Right forelimb (tissue), 1 donor: ENCODE results near the gene CYP1A2.
"Not testable (repeated sequence)": the region's sequence is repeated elsewhere in the genome, so short reads cannot be mapped to it uniquely, and the experiment has no call there.

Experiments
- DNase-seq: peaks from one replicate; pipeline ENCODE4 v3.0.0-alpha.2; 2018

Gene CYP1A2

GRCh38 chr15:74777769-74778598, 29.3 kb downstream of the CYP1A2 start:
- DNase-seq = no peak

DNA sequence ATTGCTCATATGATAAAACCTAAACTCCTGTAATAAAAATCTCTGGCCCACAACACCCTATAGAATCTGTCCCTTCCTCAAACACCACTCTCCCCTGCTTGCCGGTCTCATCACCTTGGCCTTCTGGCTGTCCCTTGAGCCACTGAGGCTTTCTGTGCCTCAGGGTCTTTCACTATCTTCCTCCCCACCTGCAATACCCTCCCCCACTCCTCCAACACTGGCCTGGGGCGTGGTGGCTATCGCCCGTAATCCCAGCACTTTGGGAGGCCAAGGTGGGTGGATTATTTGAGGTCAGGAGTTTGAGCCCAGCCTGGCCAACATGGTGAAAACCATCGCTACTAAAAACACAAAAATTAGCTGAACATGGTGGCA, 29.9 kb downstream of the CYP1A2 start:
- DNase-seq = no peak

- DNase-seq = no peak
These were observed 30.6 kb downstream of the CYP1A2 start for GRCh38 chr15:74779162-74779648.

GRCh38 chr15:74780523-74781430, 32.1 kb downstream of the CYP1A2 start:
- no peak for DNase-seq

DNA sequence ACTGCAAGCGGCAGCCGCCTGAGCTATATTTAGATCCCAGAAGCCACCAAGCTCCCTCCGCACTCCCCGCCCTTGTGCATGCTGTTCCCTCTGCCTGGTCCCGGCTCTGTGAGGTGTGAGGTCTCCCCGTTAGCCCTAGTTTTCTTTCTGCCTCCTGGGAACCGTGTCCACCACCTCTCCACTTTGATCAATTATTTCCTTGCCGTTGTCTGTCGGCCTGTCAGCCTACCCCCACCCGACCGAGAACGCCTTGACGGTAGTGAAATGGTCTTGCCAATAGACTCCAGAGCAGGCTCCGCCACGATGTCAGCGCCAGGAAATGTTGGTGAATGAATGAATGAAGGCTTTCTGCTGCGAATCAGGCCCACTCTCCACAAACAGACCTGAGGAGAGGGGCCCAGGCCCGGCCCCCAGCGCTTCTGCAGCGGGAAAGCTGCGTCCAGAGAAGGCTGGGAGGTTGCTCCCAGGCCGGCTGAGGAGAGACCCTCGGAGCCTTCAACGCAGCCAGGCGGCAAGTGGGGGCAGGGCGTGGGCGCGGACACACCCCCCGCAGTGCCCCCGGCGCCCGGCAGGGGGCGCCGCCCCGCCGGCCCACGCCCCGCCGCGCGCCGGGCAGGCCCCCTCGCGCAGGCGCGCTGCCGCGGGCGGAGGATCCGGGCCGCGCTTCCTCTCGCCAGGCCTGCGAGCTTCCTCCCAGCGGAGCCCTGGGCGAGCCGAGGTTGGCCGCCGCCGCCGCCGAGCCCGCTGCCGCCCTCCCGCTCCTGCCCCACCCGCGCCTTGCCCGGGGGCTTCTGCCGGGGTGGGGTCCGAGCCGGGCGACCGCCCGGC, 33.0 kb downstream of the CYP1A2 start, which contains the start of gene CSK:
Gene CSK, plus strand, starts transcription at position 650 of the 828 bp plus-strand sequence. CDS start 16,218 bp downstream, outside the sequence.
- DNase-seq = peak; percentile 87

DNA sequence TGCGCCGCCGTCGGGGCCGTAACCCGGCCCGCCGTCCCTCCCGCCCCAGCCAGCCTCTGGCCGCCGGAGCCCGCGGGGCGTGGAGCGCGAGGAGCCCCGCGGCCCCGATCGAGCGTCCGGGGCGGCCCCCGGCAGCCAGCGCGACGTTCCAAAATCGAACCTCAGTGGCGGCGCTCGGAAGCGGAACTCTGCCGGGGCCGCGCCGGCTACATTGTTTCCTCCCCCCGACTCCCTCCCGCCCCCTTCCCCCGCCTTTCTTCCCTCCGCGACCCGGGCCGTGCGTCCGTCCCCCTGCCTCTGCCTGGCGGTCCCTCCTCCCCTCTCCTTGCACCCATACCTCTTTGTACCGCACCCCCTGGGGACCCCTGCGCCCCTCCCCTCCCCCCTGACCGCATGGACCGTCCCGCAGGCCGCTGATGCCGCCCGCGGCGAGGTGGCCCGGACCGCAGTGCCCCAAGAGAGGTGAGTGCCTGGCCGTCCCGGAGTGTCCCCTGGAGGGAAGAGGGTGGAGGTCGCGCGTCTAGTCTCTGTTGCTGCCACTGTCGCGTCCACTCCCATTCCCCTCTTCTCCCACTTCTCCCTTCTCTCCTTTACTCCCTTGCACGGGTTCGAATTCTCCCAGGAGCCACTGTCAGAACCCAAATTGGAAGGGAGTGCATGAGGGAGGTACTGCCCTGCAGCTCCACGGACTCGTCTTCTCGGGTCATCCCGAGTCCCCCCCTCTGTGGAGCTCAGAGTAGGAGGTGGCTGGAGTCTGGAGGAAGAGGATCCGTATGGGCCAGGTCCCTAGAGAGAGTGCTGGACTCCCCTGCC, 33.8 kb downstream of the CYP1A2 start:
- no peak for DNase-seq

- DNase-seq = no peak
These were observed 34.6 kb downstream of the CYP1A2 start for GRCh38 chr15:74783072-74783807.

GRCh38 chr15:74783808-74784175, 35.1 kb downstream of the CYP1A2 start:
- no peak for DNase-seq

GRCh38 chr15:74784426-74785193, 36.0 kb downstream of the CYP1A2 start:
- DNase-seq = no peak

DNA sequence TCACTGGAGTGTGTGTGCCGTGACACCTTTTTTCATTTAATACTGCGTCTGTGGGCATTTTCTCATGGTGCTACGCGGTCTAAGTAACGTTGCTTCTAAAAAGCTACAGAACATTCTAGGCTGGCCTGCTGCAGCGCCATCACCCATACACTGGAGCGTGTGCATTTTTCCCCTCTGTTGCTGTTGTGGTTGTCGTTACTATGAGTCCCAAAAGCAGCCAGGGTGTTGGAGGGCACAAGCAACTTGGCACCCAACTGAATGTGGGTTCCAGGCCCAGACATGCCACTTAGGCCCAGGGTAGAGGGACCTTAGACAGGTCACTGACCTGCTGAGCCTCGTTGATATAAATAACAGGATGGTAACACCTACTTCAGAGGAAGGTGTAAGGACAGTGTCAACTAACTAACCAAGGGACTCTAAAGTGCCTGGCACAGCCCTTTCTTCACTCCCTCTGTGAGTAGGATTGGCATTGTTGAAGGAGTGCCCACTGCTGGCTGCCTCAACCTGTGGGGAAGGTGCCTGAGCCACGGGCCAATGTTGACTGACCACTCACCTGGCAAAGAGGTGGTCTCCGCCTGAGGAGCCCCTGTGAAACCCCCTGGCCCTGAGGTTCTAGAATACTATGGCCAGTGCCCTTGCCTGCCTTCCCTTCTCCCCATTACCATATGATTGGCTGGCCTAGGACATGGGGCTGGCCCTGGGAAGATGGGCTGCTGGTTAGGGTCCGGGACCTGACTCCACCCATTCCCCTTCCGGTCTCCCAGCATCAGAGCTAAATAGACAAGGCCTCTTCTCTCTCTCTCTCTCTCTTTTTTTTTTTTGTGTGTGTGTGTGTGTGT, 36.8 kb downstream of the CYP1A2 start:
- no peak for DNase-seq

- not testable (repeated sequence) for DNase-seq
These were observed 37.4 kb downstream of the CYP1A2 start for GRCh38 chr15:74786081-74786480.

DNA sequence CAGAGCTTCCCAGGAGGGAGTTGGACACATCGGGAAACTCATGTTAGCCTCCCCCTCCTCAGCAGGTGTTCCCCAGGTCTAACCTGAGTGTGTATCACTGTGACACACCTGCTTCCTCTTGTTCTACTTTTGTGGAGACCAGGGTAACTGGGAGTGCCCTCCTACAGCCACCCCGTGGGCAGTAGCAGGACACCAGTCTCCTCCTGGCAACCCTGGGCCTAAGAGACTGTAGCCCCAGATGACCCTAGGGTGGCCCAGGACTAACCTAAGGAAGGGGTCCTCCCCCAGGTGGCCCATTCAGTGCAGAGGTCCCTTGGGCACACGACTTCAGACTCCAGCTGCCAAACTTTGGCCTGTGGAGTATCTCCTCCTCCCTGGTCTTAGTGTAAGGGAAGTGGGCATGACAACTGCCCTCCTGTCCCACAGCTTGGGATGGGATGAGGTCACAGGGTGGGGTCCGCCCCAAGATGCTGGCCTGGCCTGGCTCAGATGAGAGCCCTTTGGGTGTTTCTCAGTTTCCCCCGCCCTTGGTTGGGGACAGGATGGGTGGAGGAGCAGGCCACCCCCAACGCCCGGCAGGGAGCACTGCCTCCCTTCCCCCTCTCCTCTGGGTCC, 38.0 kb downstream of the CYP1A2 start:
- no peak for DNase-seq

GRCh38 chr15:74787251-74788041, 38.8 kb downstream of the CYP1A2 start:
- peak; percentile 76 for DNase-seq

GRCh38 chr15:74788042-74788682, 39.5 kb downstream of the CYP1A2 start:
- no peak for DNase-seq

- no peak for DNase-seq
These were observed 40.1 kb downstream of the CYP1A2 start for GRCh38 chr15:74788683-74789151.

DNA sequence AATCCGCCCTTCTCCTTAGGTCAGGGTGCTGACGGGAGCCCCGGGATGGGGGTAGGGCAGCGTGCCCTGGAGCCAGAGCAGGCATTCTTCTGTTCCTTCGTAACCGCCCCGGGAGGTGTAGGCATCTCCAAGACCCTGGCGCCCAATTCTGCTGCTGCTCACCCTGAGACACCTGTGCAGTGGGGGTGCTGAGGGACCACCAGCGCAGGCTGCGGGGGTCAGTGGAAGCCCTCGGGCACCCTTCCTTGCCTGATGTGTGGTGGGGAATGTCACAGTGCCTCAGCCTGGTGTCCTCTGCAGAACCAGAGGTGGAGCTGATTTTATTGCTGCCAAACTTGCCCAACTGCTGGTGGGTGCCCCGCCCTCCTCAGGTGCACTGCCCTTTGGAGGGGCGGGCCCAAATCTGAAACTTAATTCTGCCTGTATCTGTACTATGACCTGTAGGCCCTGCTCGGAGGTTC, 40.6 kb downstream of the CYP1A2 start:
- DNase-seq = no peak

GRCh38 chr15:74789741-74790079, 41.1 kb downstream of the CYP1A2 start:
- no peak for DNase-seq
